Right hindlimb (tissue), 1 donor: ENCODE data around the gene UNC13B.

Experiments used
- DNase-seq: peaks from one replicate; pipeline ENCODE4 v3.0.0-alpha.2; 2018

UNC13B gene

GRCh38 chr9:35452481-35452880 lies 290.7 kb downstream of the UNC13B start:
- DNase-seq, result no peak

- DNase-seq, result no peak
Observed at GRCh38 chr9:35453786-35454185, 292.0 kb downstream of the UNC13B start.
